HCT116 (cell line): ENCODE results near the gene PIK3IP1. TPM values are rescaled to one million over a fixed set of nuclear protein-coding genes. Genes with fewer than 3 reads are reported as not detected.

Experiments used
- ATAC-seq: fragments of 200-7000 bp; cut with Tn5 transposase; 2 replicates; pipeline ENCODE4 v1.9.1; 2020; ENCODE audit warnings: mild to moderate bottlenecking, moderate library complexity
- BruUV-seq: library from RNA; stranded (reverse); fragments of 400-500 nt; replicated peaks from 2 replicates; lab custom pipeline; 2021; lab: Mats Ljungman, UMichigan
- CTCF ChIA-PET: fragments of 300-600 bp; sonication (Branson Sonifier 250); formaldehyde crosslinking; loops from one replicate; lab custom pipeline; 2021; ENCODE audit warnings: antibody characterized with exemption; lab: Charles Lee
- POLR2A ChIA-PET: fragments of 300-600, 350-600 bp; sonication (Branson Sonifier 250); formaldehyde crosslinking; loops from one replicate; lab custom pipeline; 2021; ENCODE audit warnings: antibody characterized with exemption; lab: Charles Lee
- RAD21 ChIA-PET, 2 experiments: fragments of 300-600 bp; sonication (Branson Sonifier 250); formaldehyde crosslinking; loops; one replicate each; lab custom pipeline; 2023; ENCODE audit warnings: low total read pairs in 2 of 2; ENCODE audit not compliant: uncharacterized antibody in 2 of 2, unreplicated experiment in 2 of 2, low non-redundant PET in 1 of 2; lab: Charles Lee
- DNase-seq: peaks from one replicate; pipeline ENCODE4 v3.0.0-alpha.2; 2010; ENCODE audit warnings: low read depth, low spot score
- H2AFZ ChIP-seq: fragments of 200-600 bp; shearing (Covaris generic), sonication (generic); 2 replicates; pipeline ENCODE4 v1.6.1; 2017; ENCODE audit warnings: low read depth, mixed run types, mixed read lengths, antibody characterized with exemption, low read length; ENCODE audit not compliant: poor library complexity, severe bottlenecking
- H3K27ac ChIP-seq: 2 replicates; pipeline ENCODE4 v1.5.1; 2012; ENCODE audit warnings: low read depth, low read length
- H3K27me3 ChIP-seq: fragments of 200-600 bp; sonication (generic); 2 replicates; pipeline ENCODE4 v1.6.1; 2016; ENCODE audit warnings: mixed run types, low read length, mixed read lengths; ENCODE audit not compliant: insufficient read depth
- H3K36me3 ChIP-seq, 2 experiments: fragments of 200-500 bp in 1 of 2; fragments of 200-600 bp in 1 of 2; sonication (Bioruptor generic) in 1 of 2; sonication (generic) in 1 of 2; 2 replicates each; pipeline versions ENCODE4 v1.5.1 to v1.6.1; 2014 to 2016; ENCODE audit warnings: low read length in 2 of 2, inconsistent platforms in 1 of 2, mixed read lengths in 1 of 2, mixed run types in 1 of 2; ENCODE audit not compliant: insufficient read depth in 2 of 2, control insufficient read depth in 1 of 2
- H3K4me1 ChIP-seq, 2 experiments: fragments of 200-600 bp in 1 of 2; sonication (generic) in 1 of 2; 2 replicates each; pipeline versions ENCODE4 v1.5.1 to v1.6.1; 2012 to 2017; ENCODE audit warnings: low read length in 2 of 2, inconsistent platforms in 1 of 2, mild to moderate bottlenecking in 1 of 2, mixed read lengths in 1 of 2, mixed run types in 1 of 2, moderate library complexity in 1 of 2; ENCODE audit not compliant: insufficient read depth in 2 of 2, control insufficient read depth in 1 of 2
- H3K4me2 ChIP-seq: fragments of 200-600 bp; sonication (generic); 2 replicates; pipeline ENCODE4 v1.6.1; 2017; ENCODE audit warnings: mixed run types, low read length, mixed read lengths
- H3K4me3 ChIP-seq, 2 experiments: fragments of 200-600 bp in 1 of 2; sonication (generic) in 1 of 2; replicated peaks in 1 of 2; 2 replicates each; pipeline ENCODE4 v1.5.1; 2011 to 2016; ENCODE audit warnings: low read length in 2 of 2, control low read depth in 1 of 2, low read depth in 1 of 2, mild to moderate bottlenecking in 1 of 2, mixed read lengths in 1 of 2, mixed run types in 1 of 2
- H3K79me2 ChIP-seq: fragments of 200-600 bp; sonication (generic); 2 replicates; pipeline ENCODE4 v1.6.1; 2017; ENCODE audit warnings: mild to moderate bottlenecking, mixed run types, low read length, moderate library complexity, mixed read lengths; ENCODE audit not compliant: insufficient read depth
- H3K9ac ChIP-seq: fragments of 200-600 bp; sonication (generic); 2 replicates; pipeline ENCODE4 v1.6.1; 2016; ENCODE audit warnings: low read length, mixed read lengths
- H3K9me2 ChIP-seq: fragments of 200-600 bp; sonication (generic), shearing (Covaris generic); 2 replicates; pipeline ENCODE4 v1.6.1; 2017; ENCODE audit warnings: mixed run types, mild to moderate bottlenecking, moderate library complexity; ENCODE audit not compliant: insufficient read depth
- H3K9me3 ChIP-seq, 2 experiments: fragments of 200-500 bp in 1 of 2; fragments of 200-600 bp in 1 of 2; sonication (Bioruptor generic) in 1 of 2; sonication (generic) in 1 of 2; 2 replicates each; pipeline ENCODE4 v1.6.1; 2014 to 2017; ENCODE audit warnings: low read length in 2 of 2, mixed read lengths in 2 of 2, inconsistent platforms in 1 of 2, low read depth in 1 of 2, mild to moderate bottlenecking in 1 of 2, mixed run types in 1 of 2, moderate library complexity in 1 of 2; ENCODE audit not compliant: control insufficient read depth in 1 of 2, insufficient read depth in 1 of 2
- H4K20me1 ChIP-seq: fragments of 200-600 bp; sonication (generic), shearing (Covaris generic); 2 replicates; pipeline ENCODE4 v1.6.1; 2017; ENCODE audit warnings: mixed run types, mild to moderate bottlenecking, moderate library complexity; ENCODE audit not compliant: insufficient read depth
- CBX3 ChIP-seq: IDR thresholded peaks from 2 replicates; pipeline ENCODE4 v1.6.1; 2012; ENCODE audit warnings: low read depth
- CEBPB ChIP-seq: IDR thresholded peaks from 2 replicates; pipeline ENCODE4 v1.6.1; 2012; ENCODE audit warnings: low read depth
- EGR1 ChIP-seq: IDR thresholded peaks from 2 replicates; pipeline ENCODE4 v1.6.1; 2012; ENCODE audit warnings: low read depth
- EZH2phosphoT487 ChIP-seq: fragments of 200-600 bp; IDR thresholded peaks from 2 replicates; pipeline ENCODE4 v1.6.1; 2018; ENCODE audit warnings: antibody characterized with exemption, borderline replicate concordance
- FOSL1 ChIP-seq: IDR thresholded peaks from 2 replicates; pipeline ENCODE4 v1.6.1; 2012; ENCODE audit warnings: low read depth
- POLR2AphosphoS5 ChIP-seq: IDR thresholded peaks from 2 replicates; pipeline ENCODE4 v1.6.1; 2011; ENCODE audit warnings: mild to moderate bottlenecking, low read depth, low read length, moderate library complexity
- RAD21 ChIP-seq: IDR thresholded peaks from 2 replicates; pipeline ENCODE4 v1.6.1; 2012; ENCODE audit warnings: low read depth, mild to moderate bottlenecking
- SIN3A ChIP-seq: IDR thresholded peaks from 2 replicates; pipeline ENCODE4 v1.6.1; 2012; ENCODE audit warnings: low read depth
- YY1 ChIP-seq: IDR thresholded peaks from 2 replicates; pipeline ENCODE4 v1.6.1; 2011; ENCODE audit warnings: low read length, low read depth, moderate library complexity, mild to moderate bottlenecking; ENCODE audit not compliant: insufficient replicate concordance; ENCODE audit errors: extremely low read depth
- ZNF274 ChIP-seq: fragments of 200-500 bp; sonication (Bioruptor generic); IDR thresholded peaks from 2 replicates; pipeline ENCODE4 v1.6.1; 2014; ENCODE audit warnings: mild to moderate bottlenecking, low read depth, low read length, inconsistent platforms
- intact Hi-C: fragments of 100-400 bp; cut with micrococcal nuclease; formaldehyde crosslinking; loops from 2 replicates; pipeline ENCODE4 v1.10.0; 2022
- total RNA-seq: library from RNA; stranded (reverse); gene quantifications from one replicate; pipeline ENCODE4 v1.2.1, GENCODE V29; 2021; ENCODE audit not compliant: unreplicated experiment
- TF ChIP-seq, protein P1 (sequence below): IDR thresholded peaks from 2 replicates; pipeline ENCODE4 v1.6.1; 2012
- TF ChIP-seq, protein P2 (sequence below): IDR thresholded peaks from 2 replicates; pipeline ENCODE4 v1.6.1; 2011; ENCODE audit warnings: mild to moderate bottlenecking, low read length, moderate library complexity; ENCODE audit not compliant: insufficient replicate concordance; ENCODE audit errors: extremely low read depth
- TF ChIP-seq, protein P3 (sequence below): IDR thresholded peaks from 2 replicates; pipeline ENCODE4 v1.6.1; 2012
- TF ChIP-seq, protein P4 (sequence below): IDR thresholded peaks from 2 replicates; pipeline ENCODE4 v1.6.1; 2012; ENCODE audit warnings: low read depth

The PIK3IP1 gene
- total RNA-seq, 1 experiment from 2014 or later = 1.6 TPM

DNA sequence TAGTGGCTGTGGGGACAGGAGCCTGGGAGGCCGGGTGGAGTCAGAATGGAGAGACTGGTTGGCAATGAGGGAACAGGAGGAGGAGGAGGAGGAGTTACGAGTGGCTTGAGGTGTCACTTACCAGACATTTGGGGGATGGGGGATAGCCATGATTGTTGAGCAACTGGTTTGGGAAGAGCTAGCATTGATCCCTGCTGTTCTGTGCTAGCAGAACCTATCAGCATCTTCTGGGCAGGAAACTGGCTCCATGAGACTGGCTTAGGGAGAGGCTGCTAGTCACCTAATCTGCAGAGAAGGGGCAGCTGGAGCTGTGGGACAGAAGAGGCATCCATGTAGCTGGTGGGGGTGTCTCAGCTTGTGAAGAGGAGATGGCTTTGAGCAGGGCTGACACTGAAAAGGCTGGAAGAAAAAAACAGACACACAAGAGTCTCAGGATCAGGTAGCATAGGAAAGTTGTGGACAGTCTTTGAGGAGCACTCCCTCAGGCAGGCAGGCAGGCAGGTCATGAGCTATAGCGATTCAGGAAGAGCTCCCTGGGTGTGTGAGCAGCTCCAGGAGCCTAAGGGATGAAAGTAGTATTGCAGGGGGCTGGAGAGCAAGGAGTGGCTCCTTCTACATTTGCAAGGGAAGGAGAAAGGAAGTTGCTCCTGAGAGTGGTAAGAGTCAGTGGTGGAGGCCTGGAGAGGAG, 22.3 kb downstream of the PIK3IP1 start:
- Histone ChIP-seq H3K27me3 (no peaks in the 10 kb centered on the region), H3K27ac (no peak overlapping the region), H3K9me3 (no peaks in the 10 kb centered on the region), H2AFZ (no peak overlapping the region), H3K4me3 (no peak overlapping the region), H3K4me2 (no peak overlapping the region), H3K9me2 (no peaks in the 10 kb centered on the region), H3K4me1 (no peaks in the 10 kb centered on the region), H3K36me3 (peaks cover 5 to 6% of the 10 kb centered on the region in 2 experiments; a peak in 3 of 4 replicates), H3K9ac (no peak overlapping the region)
- ATAC-seq (no peak; the same call in 1 of the 2 replicates), DNase-seq (no peak)
- no TSS peak for BruUV-seq
- intact Hi-C loops = loop anchor here (5.0 kb wide), 1 partner anchor 58 kb away; the partner anchor contains the start of gene LIMK2
- ChIA-PET POLR2A (no interaction called here), RAD21 (no interaction called here)
- TF ChIP-seq SIN3A (no peak), FOSL1 (no peak), POLR2AphosphoS5 (no peak), YY1 (no peak), EGR1 (no peak), RAD21 (no peak), CEBPB (no peak), CBX3 (no peak), EZH2phosphoT487 (no peak), ZNF274 (no peak)
- TF ChIP-seq, protein P1, sequence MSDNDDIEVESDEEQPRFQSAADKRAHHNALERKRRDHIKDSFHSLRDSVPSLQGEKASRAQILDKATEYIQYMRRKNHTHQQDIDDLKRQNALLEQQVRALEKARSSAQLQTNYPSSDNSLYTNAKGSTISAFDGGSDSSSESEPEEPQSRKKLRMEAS = no peak
- TF ChIP-seq, protein P2, sequence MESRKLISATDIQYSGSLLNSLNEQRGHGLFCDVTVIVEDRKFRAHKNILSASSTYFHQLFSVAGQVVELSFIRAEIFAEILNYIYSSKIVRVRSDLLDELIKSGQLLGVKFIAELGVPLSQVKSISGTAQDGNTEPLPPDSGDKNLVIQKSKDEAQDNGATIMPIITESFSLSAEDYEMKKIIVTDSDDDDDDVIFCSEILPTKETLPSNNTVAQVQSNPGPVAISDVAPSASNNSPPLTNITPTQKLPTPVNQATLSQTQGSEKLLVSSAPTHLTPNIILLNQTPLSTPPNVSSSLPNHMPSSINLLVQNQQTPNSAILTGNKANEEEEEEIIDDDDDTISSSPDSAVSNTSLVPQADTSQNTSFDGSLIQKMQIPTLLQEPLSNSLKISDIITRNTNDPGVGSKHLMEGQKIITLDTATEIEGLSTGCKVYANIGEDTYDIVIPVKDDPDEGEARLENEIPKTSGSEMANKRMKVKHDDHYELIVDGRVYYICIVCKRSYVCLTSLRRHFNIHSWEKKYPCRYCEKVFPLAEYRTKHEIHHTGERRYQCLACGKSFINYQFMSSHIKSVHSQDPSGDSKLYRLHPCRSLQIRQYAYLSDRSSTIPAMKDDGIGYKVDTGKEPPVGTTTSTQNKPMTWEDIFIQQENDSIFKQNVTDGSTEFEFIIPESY = no peak
- TF ChIP-seq, protein P3, sequence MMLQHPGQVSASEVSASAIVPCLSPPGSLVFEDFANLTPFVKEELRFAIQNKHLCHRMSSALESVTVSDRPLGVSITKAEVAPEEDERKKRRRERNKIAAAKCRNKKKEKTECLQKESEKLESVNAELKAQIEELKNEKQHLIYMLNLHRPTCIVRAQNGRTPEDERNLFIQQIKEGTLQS = no peak
- TF ChIP-seq, protein P4, sequence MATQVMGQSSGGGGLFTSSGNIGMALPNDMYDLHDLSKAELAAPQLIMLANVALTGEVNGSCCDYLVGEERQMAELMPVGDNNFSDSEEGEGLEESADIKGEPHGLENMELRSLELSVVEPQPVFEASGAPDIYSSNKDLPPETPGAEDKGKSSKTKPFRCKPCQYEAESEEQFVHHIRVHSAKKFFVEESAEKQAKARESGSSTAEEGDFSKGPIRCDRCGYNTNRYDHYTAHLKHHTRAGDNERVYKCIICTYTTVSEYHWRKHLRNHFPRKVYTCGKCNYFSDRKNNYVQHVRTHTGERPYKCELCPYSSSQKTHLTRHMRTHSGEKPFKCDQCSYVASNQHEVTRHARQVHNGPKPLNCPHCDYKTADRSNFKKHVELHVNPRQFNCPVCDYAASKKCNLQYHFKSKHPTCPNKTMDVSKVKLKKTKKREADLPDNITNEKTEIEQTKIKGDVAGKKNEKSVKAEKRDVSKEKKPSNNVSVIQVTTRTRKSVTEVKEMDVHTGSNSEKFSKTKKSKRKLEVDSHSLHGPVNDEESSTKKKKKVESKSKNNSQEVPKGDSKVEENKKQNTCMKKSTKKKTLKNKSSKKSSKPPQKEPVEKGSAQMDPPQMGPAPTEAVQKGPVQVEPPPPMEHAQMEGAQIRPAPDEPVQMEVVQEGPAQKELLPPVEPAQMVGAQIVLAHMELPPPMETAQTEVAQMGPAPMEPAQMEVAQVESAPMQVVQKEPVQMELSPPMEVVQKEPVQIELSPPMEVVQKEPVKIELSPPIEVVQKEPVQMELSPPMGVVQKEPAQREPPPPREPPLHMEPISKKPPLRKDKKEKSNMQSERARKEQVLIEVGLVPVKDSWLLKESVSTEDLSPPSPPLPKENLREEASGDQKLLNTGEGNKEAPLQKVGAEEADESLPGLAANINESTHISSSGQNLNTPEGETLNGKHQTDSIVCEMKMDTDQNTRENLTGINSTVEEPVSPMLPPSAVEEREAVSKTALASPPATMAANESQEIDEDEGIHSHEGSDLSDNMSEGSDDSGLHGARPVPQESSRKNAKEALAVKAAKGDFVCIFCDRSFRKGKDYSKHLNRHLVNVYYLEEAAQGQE = no peak
- TF ChIP-seq, all 23 proteins: peak for 0
- no peaks in the 10 kb centered on the region for H4K20me1 ChIP-seq
- H3K79me2 ChIP-seq = no peaks in the 10 kb centered on the region
- CTCF ChIA-PET = interaction anchor here (1.4 to 4.0 kb wide), 2 partner anchors 28 to 162 kb away, joined by 5 to 32 read pairs; partner anchors contain the start of gene SELENOM
